ENCODE results near the gene SRRM3. TPM values are rescaled to one million over a fixed set of nuclear protein-coding genes. Genes with fewer than 3 reads are reported as not detected.

Gene SRRM3
- total RNA-seq, 1 experiment from 2014 or later: 0.74 TPM

DNA sequence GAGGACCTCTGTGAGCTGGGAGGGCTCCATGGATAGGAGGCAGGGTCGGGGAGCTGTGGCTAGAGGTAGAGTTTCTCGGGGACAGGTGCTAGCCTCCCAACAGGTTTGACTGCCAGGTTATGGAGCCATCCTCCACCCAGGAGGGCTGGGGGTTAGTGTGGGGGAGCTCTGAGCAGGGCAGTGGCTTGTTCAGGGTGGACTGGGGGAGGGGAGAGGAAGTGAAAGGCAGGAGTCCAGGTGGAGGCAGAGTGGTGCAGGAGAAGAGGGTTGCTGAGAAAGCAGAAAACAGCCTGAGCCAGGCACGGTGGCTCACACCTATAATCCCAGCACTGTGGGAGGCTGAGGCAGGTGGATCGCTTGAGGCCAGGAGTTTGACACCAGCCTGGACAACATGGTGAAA, 60.2 kb downstream of the SRRM3 start:
- H3K27me3 ChIP-seq (ENCODE audit: insufficient read depth, low read depth): no peaks in the 10 kb centered on the region
- no peaks in the 10 kb centered on the region for H3K79me2 ChIP-seq (ENCODE audit: low read depth)
- no peak for DNase-seq
- no peaks in the 10 kb centered on the region for H3K4me1 ChIP-seq (replicated peaks; ENCODE audit: insufficient read depth)
- H3K4me3 ChIP-seq: no peak overlapping the region
- H3K9me3 ChIP-seq (ENCODE audit: insufficient read depth, low read depth): no peaks in the 10 kb centered on the region
- H3K27ac ChIP-seq: no peak overlapping the region
- CTCF ChIA-PET: interaction anchor here (0.6 to 2.4 kb wide), 2 partner anchors 29 to 371 kb away, joined by 3 to 15 read pairs; no protein-coding TSS in a partner anchor
- POLR2A ChIA-PET (ENCODE audit: unreplicated experiment): no interaction called here
- H4K20me1 ChIP-seq (ENCODE audit: insufficient read depth): no peaks in the 10 kb centered on the region
- H3F3A ChIP-seq (ENCODE audit: insufficient read depth, low read depth): peaks cover 5% of the 10 kb centered on the region
- TF ChIP-seq, protein P1, sequence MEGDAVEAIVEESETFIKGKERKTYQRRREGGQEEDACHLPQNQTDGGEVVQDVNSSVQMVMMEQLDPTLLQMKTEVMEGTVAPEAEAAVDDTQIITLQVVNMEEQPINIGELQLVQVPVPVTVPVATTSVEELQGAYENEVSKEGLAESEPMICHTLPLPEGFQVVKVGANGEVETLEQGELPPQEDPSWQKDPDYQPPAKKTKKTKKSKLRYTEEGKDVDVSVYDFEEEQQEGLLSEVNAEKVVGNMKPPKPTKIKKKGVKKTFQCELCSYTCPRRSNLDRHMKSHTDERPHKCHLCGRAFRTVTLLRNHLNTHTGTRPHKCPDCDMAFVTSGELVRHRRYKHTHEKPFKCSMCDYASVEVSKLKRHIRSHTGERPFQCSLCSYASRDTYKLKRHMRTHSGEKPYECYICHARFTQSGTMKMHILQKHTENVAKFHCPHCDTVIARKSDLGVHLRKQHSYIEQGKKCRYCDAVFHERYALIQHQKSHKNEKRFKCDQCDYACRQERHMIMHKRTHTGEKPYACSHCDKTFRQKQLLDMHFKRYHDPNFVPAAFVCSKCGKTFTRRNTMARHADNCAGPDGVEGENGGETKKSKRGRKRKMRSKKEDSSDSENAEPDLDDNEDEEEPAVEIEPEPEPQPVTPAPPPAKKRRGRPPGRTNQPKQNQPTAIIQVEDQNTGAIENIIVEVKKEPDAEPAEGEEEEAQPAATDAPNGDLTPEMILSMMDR (conservative IDR thresholded peaks at IDR 0.05): no peak
- TF ChIP-seq EZH2 (IDR thresholded peaks at IDR 0.05; ENCODE audit: low read depth): no peak
- intact Hi-C loops (cut with micrococcal nuclease; ENCODE audit: unreplicated experiment): no loop called here
- no peaks in the 10 kb centered on the region for H3K9me2 ChIP-seq (ENCODE audit: insufficient read depth)
- BruUV-seq (replicated peaks): no TSS peak
- H3K4me2 ChIP-seq: no peak overlapping the region
- H3K36me3 ChIP-seq (ENCODE audit: low read depth): no peaks in the 10 kb centered on the region
- no peak overlapping the region for H2AFZ ChIP-seq

DNA sequence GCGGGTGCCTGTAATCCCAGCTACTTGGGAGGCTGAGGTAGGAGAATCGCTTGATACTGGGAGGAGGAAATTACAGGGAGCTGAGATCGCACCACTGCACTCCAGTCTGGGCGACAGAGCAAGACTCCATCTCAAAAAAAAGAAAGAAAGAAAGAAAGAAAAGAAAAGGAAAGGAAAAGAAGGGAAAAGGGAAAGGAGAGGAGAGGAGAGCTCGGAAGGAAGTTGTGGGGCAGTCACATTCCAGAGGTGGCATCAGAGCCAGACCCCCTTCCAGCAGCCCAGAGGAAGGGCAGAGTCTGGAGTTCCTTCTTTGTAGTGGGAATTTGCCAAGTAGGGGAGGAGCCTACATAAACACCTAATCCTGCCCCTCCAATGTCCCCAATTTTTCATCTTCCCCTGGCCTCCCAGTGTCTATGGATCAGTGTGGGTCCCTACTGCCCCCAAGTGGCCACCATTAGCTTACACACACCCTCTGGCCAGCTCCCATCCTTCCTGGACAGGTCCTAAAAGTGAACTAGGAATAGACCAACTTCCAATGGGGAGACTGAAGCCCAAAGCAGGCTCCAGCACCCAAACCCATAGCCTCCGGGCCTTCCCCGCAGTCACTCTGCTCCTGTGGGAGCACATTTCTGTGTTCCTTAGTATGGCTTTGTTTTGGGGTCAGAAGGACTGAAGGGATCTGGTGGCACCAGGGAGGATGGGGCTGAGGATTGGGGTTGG, 61.1 kb downstream of the SRRM3 start:
- intact Hi-C loops (cut with micrococcal nuclease; ENCODE audit: unreplicated experiment): loop anchor here (1.0 kb wide), 2 partner anchors 51 to 85 kb away; no protein-coding TSS in a partner anchor
- TF ChIP-seq, protein P1 (conservative IDR thresholded peaks at IDR 0.05): peak; percentile 83
- no peak for TF ChIP-seq EZH2 (IDR thresholded peaks at IDR 0.05; ENCODE audit: low read depth)
- Histone ChIP-seq H4K20me1 (ENCODE audit: insufficient read depth) (no peaks in the 10 kb centered on the region), H3K79me2 (ENCODE audit: low read depth) (no peaks in the 10 kb centered on the region), H3K4me2 (no peak overlapping the region), H3K4me1 (replicated peaks; ENCODE audit: insufficient read depth) (no peaks in the 10 kb centered on the region), H3K27ac (no peak overlapping the region), H3K4me3 (no peak overlapping the region), H3K9me3 (ENCODE audit: insufficient read depth, low read depth) (no peaks in the 10 kb centered on the region), H3K9me2 (ENCODE audit: insufficient read depth) (no peaks in the 10 kb centered on the region), H3K36me3 (ENCODE audit: low read depth) (no peaks in the 10 kb centered on the region), H2AFZ (no peak overlapping the region), H3K27me3 (ENCODE audit: insufficient read depth, low read depth) (no peaks in the 10 kb centered on the region), H3F3A (ENCODE audit: insufficient read depth, low read depth) (peaks cover 5% of the 10 kb centered on the region)
- no TSS peak for BruUV-seq (replicated peaks)
- POLR2A ChIA-PET (ENCODE audit: unreplicated experiment): no interaction called here
- peak; percentile 56 to 73 for DNase-seq
- CTCF ChIA-PET: interaction anchor here (0.5 to 2.4 kb wide), 8 partner anchors 28 to 710 kb away, joined by 3 to 15 read pairs (median 4); no protein-coding TSS in a partner anchor

DNA sequence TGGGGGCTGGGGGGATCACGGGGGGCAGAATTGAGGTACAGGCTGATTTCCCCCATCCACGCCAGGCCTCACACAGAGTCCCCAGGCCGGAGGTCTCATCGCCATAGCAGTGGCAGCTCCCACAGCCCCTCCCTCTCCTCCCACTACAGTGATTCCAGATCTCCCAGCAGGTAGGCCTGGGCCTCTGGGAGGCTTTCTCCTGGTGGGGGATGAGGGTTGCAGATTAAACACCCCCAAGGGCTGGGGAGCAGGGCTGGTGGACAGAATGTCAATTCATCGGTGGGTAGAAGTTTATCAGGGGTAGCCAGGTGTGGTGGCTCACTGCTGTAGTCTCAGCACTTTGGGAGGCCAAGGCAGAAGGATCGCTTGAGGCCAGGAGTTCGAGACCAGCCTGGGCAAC, 63.6 kb downstream of the SRRM3 start:
- ChIA-PET CTCF (no interaction called here), POLR2A (ENCODE audit: unreplicated experiment) (interaction anchor here (0.6 kb wide), 1 partner anchor 985 kb away, joined by 23 read pairs; no protein-coding TSS in a partner anchor)
- no peaks in the 10 kb centered on the region for H3K4me1 ChIP-seq (replicated peaks; ENCODE audit: insufficient read depth)
- no TSS peak for BruUV-seq (replicated peaks)
- intact Hi-C loops (cut with micrococcal nuclease; ENCODE audit: unreplicated experiment): no loop called here
- H3K36me3 ChIP-seq (ENCODE audit: low read depth): no peaks in the 10 kb centered on the region
- H3K9me3 ChIP-seq (ENCODE audit: insufficient read depth, low read depth): no peaks in the 10 kb centered on the region
- TF ChIP-seq, protein P1 (conservative IDR thresholded peaks at IDR 0.05): no peak
- no peak for TF ChIP-seq EZH2 (IDR thresholded peaks at IDR 0.05; ENCODE audit: low read depth)
- no peak overlapping the region for H3K4me2 ChIP-seq
- H4K20me1 ChIP-seq (ENCODE audit: insufficient read depth): no peaks in the 10 kb centered on the region
- no peak for DNase-seq
- no peak overlapping the region for H2AFZ ChIP-seq
- H3K9me2 ChIP-seq (ENCODE audit: insufficient read depth): no peaks in the 10 kb centered on the region
- peaks cover 5% of the 10 kb centered on the region for H3F3A ChIP-seq (ENCODE audit: insufficient read depth, low read depth)
- no peak overlapping the region for H3K27ac ChIP-seq
- no peaks in the 10 kb centered on the region for H3K79me2 ChIP-seq (ENCODE audit: low read depth)
- H3K27me3 ChIP-seq (ENCODE audit: insufficient read depth, low read depth): peaks cover 4% of the 10 kb centered on the region; the same call in 1 of the 2 replicates
- no peak overlapping the region for H3K4me3 ChIP-seq

Measured in PC-9 (cell line).